GM18517 (cell line): ENCODE results near the gene GLYATL3.
"Not testable (repeated sequence)": the region's sequence is repeated elsewhere in the genome, so short reads cannot be mapped to it uniquely, and the experiment has no call there.

ENCODE experiments used
- ATAC-seq: cut with Tn5 transposase; IDR thresholded peaks from one replicate; pipeline ENCODE4 v1.9.1; 2021; ENCODE audit warnings: mild to moderate bottlenecking, moderate library complexity; ENCODE audit not compliant: unreplicated experiment

GLYATL3 gene

DNA sequence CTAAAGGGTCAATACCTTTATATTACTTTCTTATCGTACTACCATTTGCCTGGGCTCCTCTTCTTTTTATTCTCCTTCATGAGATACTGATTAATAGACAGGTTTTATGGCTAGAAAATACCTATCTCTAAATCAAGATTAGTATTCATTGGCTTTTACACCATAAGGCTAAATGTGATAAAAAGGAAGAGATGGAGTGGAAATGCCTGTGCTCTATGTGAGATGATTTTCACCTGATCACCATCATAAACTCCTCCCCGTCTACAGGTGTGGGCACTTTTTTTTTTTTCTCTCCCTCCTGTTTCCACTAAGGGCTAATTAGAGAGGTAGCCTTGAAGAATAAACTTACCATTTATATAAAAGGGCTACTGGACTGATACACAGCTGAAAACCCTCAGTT lies at the start of gene GLYATL3:
Gene GLYATL3 (plus strand): TSS at position 301 of the 400 bp plus-strand sequence. CDS start 12,068 bp downstream, outside the sequence.
- ATAC-seq: no peak

DNA sequence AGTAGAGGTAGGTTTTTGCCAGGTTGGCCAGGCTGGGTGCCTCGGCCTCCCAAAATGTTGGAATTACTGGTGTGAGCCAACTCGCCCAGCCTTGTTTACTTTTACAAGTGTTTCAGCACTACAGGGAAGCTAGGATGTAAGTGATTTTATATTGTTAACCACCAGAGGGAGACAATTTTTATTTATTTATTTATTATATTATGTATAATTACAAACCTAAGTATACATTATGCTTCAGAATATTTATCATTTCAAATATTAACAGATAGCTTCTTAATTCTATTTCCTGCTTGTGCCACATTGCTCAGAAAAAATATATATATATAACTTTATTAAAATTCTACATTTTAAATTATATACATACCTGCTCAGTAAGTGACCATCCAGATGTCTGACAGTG lies 46.5 kb upstream of the GLYATL3 start:
- ATAC-seq: no peak

GRCh38 chr6:49454787-49455709 lies 44.7 kb upstream of the GLYATL3 start:
- ATAC-seq: peak; percentile 66

DNA sequence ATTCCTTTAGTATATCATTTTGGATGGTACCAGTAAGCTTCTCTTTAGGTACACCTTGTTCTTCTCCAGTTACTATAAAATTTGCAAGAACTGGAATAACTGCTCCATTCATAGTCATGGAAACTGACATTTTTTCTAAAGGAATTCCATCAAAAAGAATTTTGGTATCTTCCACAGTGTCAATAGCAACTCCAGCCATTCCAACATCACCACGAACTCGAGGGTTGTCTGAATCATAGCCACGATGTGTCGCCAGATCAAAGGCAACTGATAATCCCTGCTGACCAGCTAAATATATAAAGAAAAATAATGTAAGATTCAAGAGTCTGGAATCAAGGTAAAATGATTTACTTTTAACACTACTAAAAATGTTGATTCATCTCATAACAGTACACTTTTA lies 42.0 kb upstream of the GLYATL3 start:
- ATAC-seq: no peak

GRCh38 chr6:49462071-49462470 lies 37.7 kb upstream of the GLYATL3 start:
- ATAC-seq: no peak

DNA sequence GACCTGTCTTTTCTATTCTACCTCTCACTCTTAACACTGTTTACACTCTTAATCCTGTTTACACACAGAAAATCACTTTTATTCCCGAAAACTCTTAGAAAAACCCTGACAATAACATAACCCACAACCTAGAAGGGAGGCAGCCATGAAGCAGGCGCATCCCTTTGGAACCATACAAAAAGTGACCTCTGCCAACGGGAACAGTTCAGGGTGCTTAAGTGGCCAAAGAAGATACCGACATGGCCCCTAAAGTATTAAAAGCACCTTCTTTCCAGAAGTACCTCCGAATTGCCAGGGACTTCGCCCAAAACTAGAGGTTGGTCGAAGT lies 37.2 kb upstream of the GLYATL3 start:
- ATAC-seq: peak; percentile 10

DNA sequence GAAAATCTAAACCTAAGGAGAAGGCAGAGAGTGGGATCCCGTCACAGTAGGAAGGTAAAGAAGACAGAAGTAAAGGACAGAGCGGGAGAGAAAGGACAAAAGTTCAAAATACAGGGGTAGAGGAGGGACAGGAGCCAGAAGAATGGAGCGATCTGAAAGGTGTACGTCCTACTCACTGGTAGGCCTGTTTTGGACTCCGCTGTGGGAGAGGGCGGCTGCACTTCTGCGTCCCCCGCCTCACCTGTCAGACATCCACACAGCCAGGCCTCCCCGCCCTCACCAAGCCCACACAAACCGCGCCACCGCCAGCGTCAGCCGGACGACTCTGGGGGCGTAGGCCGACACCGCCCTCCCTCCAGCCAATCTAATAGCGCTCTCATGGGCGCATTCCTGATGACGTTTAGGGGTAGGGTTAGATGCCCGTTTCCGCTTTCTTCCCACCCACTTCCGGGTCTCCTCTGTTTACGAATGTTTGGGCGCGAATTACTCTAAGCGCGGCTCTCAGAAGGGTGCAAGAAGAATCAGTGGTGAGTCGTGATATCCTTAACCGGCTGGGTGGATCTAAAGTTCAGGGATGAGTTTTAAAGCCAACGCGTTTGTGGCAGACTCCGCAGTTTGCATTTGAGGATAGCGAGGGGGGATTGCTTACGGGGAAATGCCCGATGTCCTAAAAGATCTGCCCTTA lies 36.7 kb upstream of the GLYATL3 start, which contains the start of the genes CENPQ and MMUT:
Gene CENPQ (plus strand): TSS at position 444 of the 685 bp plus-strand sequence. CDS start 6,807 bp downstream, outside the sequence.
Gene MMUT (minus strand): TSS at position 327 of the 685 bp plus-strand sequence. CDS start 3,787 bp downstream, outside the sequence.
- peak; percentile 96 for ATAC-seq

DNA sequence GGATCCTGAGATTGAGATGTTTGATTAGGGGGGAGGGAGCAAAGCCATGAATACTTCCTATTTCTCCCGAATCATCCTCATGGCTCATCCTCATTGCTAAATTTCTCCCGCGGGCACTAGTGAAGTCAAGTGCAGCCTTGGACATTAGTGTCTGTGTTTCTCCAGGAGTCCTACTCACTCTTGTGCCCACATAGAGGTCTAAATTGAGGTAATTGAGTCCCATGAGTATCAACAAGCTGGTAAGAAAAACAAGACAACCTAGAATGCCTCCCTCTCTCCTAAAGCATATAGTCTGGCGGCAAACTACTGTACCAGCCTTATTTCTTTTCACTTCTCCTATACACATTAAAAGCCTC lies 36.1 kb upstream of the GLYATL3 start:
- ATAC-seq: no peak

DNA sequence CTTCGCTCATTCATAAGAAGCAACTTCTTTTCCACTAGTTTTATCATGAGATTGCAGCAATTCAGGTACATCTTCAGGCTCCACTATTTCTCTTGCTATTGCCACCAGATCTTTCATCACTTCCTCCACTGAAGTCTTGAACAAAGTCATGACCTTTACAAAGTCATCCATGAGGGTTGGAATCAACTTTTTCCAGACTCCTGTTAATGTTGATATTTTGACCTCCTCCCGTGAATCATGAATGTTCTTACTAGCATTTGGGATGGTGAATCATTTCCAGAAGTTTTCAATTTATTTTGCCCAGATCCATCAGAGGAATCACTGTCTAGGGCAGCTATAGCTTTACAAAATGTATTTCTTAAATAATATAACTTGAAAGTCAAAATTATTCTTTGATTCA lies 35.0 kb upstream of the GLYATL3 start:
- ATAC-seq: no peak

GRCh38 chr6:49468042-49468441 lies 31.7 kb upstream of the GLYATL3 start:
- ATAC-seq: no peak

DNA sequence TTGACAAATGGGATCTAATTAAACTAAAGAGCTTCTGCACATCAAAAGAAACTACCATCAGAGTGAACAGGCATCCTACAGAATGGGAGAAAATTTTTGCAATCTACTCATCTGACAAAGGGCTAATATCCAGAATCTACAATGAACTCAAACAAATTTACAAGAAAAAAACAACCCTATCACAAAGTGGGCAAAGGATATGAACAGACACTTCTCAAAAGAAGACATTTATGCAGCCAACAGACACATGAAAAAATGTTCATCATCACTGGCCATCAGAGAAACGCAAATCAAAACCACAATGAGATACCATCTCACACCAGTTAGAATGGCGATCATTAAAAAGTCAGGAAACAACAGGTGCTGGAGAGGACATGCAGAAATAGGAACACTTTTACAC lies 23.2 kb upstream of the GLYATL3 start:
- not testable (repeated sequence) for ATAC-seq

DNA sequence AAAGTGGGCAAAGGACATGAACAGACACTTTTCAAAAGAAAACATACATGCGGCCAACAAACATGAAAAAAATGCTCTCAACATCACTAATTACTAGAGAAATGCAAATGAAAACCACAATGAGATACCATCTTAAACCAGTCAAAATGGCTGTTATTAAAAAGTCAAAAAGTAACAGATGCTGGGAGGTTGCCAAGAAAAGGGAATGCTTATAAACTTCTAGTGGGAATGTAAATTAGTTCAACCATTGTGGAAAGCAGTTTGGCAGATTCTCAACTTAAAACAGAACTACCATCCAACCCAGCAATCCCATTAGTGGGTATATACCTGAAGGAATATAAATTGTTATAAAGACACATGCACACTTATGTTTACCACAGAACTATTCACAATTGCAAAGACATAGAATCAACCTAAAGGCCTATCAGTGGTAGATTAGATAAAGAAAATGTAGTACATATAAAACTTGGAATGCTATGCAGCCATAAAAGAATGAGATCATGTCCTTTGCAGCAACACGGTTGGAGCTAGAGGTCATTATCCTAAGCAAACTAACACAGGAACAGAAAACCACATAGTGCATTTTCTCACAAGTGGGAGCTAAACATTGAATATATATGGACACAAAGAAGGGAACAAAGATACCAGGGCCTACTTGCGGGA lies 20.3 kb upstream of the GLYATL3 start:
- no peak for ATAC-seq

GRCh38 chr6:49481846-49482245 lies 17.9 kb upstream of the GLYATL3 start:
- ATAC-seq: not testable (repeated sequence)

GRCh38 chr6:49483380-49483779 lies 16.3 kb upstream of the GLYATL3 start:
- ATAC-seq: not testable (repeated sequence)

DNA sequence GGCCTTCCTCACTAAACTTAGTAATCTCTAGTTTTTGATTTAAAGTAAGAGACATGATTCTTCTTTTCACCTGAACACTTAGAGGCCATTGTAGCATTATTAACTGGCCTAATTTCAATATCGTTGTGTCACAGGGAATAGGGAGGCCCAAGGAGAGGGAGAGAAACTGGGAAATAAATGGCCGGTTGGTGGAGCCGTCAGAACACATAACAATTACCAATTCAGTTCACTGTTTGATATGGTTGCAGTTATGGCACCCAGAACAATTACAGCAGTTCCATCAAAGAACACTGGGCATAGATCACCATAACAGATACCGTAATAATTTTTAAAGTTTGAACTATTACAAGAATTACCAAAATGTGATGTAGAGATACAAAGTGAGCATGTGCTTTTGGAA lies 9.1 kb upstream of the GLYATL3 start:
- ATAC-seq: no peak

GRCh38 chr6:49497304-49497703 lies 2.4 kb upstream of the GLYATL3 start:
- no peak for ATAC-seq

DNA sequence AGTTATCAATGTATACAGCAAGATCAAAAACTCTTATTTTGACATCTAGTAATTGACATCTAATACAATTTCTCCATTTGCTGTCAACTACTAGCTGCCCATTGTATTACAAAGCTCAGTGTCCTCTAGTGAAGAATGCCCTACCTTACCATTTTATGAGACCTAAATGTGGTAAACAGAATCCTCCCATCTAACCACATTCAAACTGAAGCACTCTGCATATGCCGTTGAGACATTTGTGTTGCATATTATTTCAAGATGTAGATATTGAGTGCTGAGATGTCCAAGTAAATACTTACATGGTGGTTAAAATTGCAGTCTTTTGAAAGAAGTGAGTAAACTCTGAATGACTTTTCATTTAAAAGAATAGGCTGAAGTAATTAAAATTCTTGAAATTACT lies 597 bp upstream of the GLYATL3 start:
- ATAC-seq: no peak

DNA sequence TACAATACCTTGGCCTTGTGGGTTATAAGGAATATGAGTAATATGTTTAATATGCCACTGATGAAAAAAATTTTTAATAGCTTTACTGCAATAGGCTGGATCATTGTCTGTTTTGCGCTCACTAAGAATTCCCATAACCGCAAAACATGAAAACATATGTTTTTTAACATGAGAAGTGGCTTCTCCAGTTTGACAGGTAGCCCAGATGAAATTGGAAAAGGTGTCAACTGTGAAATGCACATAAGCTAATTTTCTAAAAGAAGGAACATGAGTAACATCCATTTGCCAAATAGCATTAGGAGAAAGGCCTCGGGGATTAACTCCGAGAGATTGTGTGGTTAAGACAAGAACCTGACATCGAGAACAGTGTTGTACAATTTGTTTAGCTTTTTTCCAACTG lies 4.9 kb downstream of the GLYATL3 start:
- ATAC-seq: no peak

DNA sequence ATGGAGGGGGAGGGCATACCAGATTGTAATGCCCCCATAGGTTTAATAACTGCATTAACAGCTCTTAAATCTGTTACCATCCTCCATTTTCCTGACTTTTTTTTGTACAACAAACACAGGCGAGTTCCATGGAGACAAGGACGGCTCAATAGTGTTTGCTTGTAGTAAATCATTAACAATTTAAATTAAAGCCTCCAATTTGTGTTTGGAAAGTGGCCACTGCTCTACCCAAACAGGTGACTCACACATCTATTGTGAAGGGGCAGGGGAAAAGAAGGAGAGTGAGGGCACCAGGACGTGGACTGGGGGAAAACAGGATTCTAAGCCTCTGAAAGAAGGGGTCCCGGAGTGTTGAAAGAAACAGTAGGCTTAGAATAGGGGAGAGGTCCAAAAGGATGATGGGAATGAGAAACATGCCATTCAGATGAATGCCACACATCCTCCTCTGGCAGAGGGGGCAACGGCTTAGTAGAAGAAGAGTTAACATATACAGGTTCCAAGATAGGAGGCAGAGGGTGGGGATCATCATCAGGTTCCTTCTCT lies 6.9 kb downstream of the GLYATL3 start:
- ATAC-seq: no peak

- no peak for ATAC-seq
Measured at GRCh38 chr6:49509342-49509741, 9.6 kb downstream of the GLYATL3 start.
